ENCODE results near the gene LHX6.

Gene LHX6

GRCh38 chr9:122215663-122216062, 13.1 kb downstream of the LHX6 start:
- no peak for FAIRE-seq

DNA sequence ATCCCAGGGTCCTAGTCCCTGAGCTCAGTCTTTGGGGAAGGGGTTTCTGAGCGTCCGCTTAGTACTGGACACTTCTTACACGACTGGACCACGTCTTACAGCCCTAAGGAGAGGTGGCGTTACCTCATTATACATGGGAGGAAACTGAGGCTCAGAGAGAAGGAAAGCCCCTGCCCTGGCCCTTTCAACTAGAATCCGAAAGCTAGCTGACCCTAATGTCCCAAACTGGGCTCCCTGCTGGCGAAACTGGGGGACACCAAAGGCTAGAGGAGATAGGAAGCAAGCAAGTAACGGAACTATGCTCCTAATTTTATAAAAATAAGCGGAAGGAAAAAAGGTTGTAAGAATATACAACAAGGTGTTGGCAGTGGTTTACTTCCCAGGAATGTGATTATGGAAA, 14.2 kb downstream of the LHX6 start:
- FAIRE-seq, result no peak

GRCh38 chr9:122213589-122214413, 15.0 kb downstream of the LHX6 start:
- no peak for FAIRE-seq

GRCh38 chr9:122213102-122213588, 15.6 kb downstream of the LHX6 start:
- no peak for FAIRE-seq

DNA sequence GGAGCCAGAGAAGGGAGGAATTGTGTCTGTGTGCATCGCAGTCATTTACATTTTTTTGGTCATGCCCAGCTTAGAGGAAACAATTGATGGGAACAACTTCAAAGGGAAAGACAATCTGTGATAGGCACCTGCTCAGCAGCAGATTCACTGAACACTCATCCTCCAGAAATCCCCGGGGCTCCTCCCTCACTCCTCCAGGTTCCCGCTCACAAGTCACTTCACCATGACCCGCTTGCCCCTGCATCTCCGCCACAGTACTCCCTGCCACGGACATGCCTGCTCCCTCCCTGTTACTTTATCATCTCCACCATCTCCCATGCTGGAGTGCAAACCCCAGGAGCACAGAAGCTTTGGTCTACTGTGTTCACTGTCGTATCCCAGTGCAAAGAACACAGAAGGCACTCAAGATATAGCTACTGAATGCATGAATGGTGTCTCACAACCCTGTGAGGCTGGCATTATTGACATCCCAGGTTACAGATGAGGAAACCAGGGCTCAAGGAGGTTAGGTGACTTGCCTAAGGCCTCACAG, 16.2 kb downstream of the LHX6 start:
- no peak for FAIRE-seq

DNA sequence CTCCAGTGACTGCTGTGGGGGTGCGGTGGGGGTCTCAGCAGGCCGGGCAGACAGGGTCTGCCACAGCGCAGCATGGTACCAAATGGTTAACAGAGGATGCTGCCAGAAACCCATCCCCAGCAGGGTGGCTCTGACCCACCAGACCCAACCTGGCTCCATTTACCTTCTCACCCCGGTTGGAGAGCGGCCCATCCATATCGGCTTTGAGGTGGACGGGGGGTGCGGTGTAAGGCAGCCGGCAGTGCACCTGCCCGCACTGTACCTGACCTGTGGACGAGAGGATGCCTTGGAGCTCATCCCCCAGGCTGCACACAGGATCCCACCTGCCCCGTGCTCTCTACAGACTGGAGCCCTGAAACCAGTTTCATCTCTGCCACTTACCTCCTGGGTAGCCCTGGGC, 19.3 kb downstream of the LHX6 start:
- no peak for FAIRE-seq

- FAIRE-seq, result no peak
These were observed 21.7 kb downstream of the LHX6 start for GRCh38 chr9:122207096-122207495.

DNA sequence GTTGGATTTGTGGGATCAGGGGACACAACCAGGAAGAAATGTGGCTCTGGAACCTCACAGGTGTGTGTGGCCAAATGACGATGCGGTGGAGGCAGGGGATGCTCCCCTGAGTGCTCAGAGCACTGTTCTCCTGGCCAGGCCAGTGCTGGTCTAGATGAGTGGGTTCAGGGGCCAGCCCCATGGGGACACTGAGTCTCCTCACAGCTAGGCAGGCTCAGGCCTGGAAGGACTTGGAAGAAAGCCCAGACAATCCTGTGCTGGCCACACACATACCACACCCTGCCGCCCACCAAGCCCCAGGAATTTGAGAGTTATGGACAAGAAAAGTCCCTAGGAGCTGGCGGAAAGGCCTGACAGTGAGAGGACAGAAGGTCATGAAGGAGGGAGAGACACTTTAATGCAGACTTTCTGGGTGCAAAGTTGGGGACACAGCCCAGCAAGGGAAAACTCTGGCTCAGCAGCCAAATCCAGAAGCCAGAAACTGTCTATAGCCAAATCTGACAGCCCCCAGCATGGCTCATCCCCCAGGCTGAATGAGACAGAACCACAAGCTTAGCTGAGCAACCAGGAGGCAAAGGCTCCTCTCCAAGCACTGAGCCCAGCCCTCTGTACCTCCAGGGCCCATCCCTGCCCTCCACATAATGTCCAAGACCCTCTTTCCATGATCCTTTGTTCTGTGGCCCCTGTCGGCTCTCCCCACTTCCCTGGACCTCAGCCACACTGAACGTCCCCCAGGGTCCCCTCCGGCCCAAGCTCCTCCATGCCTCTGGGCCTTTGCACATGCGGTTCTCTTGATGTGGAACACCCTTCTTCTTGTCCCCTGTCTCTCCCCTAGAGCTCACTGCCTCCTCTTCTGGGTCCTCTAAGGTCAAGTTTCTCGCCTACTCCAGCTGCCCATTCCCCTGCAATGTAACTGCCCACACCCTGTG, 22.4 kb downstream of the LHX6 start:
- no peak for FAIRE-seq

- no peak for FAIRE-seq
These were observed 23.6 kb downstream of the LHX6 start for GRCh38 chr9:122205176-122205575.

DNA sequence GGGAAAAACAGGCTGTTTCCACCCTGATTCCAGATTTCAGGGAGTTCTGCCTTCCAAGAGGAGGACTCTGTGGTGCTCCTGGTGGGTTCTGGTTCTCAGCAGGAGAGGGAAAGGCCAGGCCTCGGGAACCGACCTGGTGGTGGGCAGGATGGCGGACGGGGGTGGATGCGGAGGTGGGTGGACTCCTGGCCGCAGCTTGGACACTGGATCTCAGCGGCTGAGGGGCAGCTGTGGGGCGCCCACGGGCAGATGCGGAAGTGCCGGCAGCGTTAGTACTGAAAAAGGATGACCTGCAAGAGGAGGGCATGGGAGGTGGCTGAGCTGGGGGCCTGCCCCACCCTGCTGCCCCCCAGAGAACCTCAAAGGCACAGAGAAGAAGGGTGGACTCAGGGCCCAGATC, 24.3 kb downstream of the LHX6 start:
- FAIRE-seq, result no peak

DNA sequence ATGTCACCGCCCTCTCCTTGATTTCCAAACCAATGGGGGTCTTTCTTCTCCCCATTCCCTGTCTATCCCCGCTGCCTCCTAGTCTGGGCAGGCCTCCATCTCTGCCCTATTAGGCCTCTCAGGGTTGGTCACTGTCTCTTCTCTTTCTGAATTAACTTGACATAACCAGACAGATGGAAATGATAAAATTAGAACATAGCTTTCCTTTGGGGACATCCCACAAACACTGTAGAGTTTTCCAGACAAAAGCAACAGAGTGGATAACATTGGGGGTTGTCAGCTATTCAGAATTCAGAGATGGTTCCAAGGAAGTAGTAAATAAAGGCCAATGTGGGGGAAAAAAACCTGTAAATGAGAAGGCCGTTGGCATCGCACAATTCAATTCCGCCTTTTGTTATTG, 24.7 kb downstream of the LHX6 start:
- no peak for FAIRE-seq

- no peak for FAIRE-seq
These were observed 26.6 kb downstream of the LHX6 start for GRCh38 chr9:122202111-122202510.

DNA sequence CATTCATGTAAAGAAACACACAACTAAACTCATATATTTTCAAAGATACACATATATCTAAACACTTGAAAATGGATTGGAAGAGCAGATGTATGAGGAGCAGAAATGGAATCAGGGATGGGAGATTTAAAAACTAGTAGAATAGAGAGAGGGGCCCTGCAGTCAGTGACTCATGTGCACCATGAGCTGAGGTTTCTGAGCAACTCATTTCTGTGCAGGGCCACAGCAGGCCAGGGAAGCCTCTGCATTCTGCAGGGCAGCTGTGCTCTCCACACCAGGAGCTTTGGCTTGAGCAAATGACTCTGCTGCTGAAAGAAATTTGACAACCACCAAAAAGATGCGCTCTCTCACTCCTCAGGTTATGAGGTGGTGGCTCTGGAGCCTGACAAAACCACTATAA, 27.1 kb downstream of the LHX6 start:
- no peak for FAIRE-seq

- FAIRE-seq, result no peak
These were observed 27.7 kb downstream of the LHX6 start for GRCh38 chr9:122200960-122201595.

DNA sequence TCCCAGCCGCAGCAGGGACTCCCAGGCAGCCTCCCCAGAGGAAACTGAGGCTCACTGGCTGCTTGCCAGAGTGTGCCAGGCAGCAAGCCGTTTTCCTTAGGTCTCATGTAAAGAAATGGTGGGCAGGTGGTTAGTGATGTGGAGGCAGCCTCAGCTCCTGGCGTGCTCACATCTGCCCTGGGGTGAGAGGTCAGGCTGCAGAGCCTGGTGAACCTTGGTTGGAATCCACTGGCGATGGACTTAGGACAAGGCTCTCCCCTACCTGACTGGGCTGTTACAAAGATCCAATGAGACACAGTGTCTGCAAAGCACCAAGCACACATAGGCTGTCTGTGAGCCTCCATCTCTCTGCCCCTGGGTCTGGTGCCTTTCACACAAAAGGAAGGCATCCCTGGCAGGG, 30.9 kb downstream of the LHX6 start:
- FAIRE-seq, result no peak

DNA sequence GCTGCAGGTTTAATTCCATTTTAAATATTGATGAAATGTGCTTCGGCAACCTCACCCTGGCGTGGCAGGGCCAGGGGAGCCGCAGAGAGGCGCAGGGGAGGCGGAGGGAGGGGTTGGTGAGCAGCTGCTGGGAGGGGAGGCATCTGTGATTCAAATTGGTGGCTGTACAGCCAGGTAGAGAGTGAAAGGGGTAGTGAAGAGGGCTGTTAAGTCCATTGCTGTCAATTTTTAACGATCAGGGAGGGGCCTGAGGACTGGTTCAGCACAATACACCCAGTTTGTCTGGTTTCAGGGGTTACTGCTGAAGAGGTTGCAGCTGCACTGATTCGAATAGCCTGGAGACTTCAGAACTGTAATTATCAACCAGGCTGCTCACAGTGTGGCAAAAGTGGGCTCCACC, 31.3 kb downstream of the LHX6 start:
- FAIRE-seq, result no peak

DNA sequence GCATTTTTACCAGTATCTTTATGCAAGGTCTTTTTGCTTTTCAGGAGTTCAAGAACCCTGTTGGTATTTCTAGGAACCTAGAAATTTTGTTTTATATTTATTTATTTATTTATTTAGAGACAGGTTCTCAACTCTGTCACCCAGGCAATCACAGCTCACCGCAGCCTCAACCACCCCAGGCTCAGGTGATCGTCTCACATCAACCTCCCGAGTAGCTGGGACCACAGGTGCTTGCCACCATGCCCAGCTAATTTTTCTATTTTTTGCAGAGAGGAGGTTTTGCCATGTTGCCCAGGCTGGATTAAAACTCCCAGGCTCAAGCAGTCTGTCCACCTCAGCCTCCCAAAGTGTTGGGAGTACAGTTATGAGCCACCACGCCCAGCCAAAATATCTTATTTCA, 32.9 kb downstream of the LHX6 start:
- no peak for FAIRE-seq

DNA sequence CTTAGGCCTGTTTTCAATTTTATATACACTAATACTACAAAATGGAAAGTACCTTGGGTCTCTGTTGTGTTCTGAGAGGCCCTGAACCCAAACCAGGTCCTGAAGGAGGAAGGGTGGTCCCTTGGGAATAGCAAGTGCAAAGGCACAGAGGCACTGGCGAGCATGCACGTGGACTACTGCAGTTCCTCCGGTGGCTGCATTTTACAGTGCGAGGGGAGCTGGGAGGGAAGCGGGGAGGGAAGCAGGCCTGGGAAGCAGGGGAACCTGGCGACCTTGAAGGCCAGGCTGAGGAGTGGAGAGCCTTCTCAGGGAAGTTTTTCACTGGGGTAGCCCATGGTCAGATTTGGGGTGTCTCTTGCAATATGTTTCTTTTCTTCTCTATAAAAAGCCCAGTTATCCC, 35.1 kb downstream of the LHX6 start:
- FAIRE-seq, result no peak

GRCh38 chr9:122192914-122193525, 35.7 kb downstream of the LHX6 start:
- no peak for FAIRE-seq

GRCh38 chr9:122192261-122192875, 36.4 kb downstream of the LHX6 start:
- FAIRE-seq, result no peak

DNA sequence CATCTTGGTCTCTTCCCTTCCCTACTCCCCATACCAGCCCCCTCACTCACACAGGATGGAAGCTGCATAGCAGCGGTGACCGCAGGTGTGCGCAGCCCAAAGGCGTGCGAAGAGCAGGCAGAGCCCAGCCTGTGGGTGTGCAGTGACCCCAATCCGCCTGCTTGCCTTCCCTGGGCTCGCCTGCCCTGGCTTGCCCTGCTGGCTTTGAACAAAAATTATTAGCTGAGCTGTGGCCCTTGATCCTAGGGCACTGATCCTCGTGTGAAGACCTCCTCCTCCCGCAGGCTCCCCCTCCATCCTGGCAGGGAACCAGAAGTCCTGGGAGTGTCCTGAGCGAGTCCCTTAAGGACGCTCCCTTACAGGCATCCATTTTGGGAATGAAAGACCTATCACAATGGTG, 37.2 kb downstream of the LHX6 start:
- FAIRE-seq, result no peak
